ENCODE results near the gene S100A8. TPM values are rescaled to one million over a fixed set of nuclear protein-coding genes. Genes with fewer than 3 reads are reported as not detected.
"Not testable (repeated sequence)": the region's sequence is repeated elsewhere in the genome, so short reads cannot be mapped to it uniquely, and the experiment has no call there.

Gene S100A8
- total RNA-seq, 3 donors from 2014 or later: 13.1 to 37.4 (median 26.5) TPM

- no peak overlapping the region for H3K4me3 ChIP-seq
- no peak for TF ChIP-seq CTCF (IDR thresholded peaks at IDR 0.05)
- no peak for TF ChIP-seq POLR2AphosphoS5 (IDR thresholded peaks at IDR 0.05)
- no peak for TF ChIP-seq POLR2A (IDR thresholded peaks at IDR 0.05)
Measured at GRCh38 chr1:153426809-153427208, 35.9 kb upstream of the S100A8 start.

DNA sequence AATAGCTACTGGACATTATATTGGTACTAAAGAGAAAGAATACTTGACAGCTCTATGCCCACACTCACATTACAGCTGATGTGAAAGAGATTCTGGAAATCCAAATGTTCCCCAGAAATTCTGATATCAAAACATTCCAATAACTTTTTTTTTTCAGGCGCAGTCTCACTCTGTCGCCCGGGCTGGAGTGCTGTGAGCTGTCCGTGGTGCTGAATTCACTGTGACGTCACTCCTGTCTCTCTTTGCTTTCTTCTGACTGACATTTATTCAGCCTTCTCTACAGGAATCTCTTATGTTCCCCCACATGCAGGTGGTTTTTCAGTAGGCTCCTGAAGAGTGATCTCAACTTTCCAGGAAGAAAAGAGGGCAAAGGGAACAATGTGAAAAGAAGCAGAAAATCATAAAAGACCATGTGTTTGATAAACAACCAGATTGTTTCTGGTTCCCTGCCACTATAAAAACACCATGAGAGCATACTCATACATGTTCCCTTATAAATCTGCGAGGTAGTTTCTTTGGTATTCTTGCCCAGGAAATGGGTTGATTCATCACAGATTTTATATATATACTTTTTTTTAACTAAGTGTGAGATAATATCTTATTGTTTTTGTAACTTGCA is 31.7 kb upstream of the S100A8 start:
- H3K36me3 ChIP-seq: no peaks in the 10 kb centered on the region
- H3K4me3 ChIP-seq: no peak overlapping the region
- DNase-seq (ENCODE audit: low spot score in 2 of 2): no peak
- TF ChIP-seq POLR2A (IDR thresholded peaks at IDR 0.05) (no peak), CTCF (IDR thresholded peaks at IDR 0.05) (no peak), POLR2AphosphoS5 (IDR thresholded peaks at IDR 0.05) (no peak)
- H3K27me3 ChIP-seq: peaks cover 0 to 4% of the 10 kb centered on the region in 2 donors
- intact Hi-C loops (cut with DNase I; ENCODE audit: low total_unique reads): no loop called here
- no peaks in the 10 kb centered on the region for H3K4me1 ChIP-seq
- no peak overlapping the region for H3K27ac ChIP-seq
- no peaks in the 10 kb centered on the region for H3K9me3 ChIP-seq

More at GRCh38 chr1:153426809-153427208, 35.9 kb upstream of the S100A8 start:
- no peak for DNase-seq (ENCODE audit: low spot score in 2 of 2)
- intact Hi-C loops (cut with DNase I; ENCODE audit: low total_unique reads): no loop called here
- Histone ChIP-seq H3K9me3 (no peaks in the 10 kb centered on the region), H3K27me3 (peaks cover 0 to 12% of the 10 kb centered on the region in 2 donors), H3K4me1 (no peaks in the 10 kb centered on the region), H3K27ac (no peak overlapping the region), H3K36me3 (no peaks in the 10 kb centered on the region)

DNA sequence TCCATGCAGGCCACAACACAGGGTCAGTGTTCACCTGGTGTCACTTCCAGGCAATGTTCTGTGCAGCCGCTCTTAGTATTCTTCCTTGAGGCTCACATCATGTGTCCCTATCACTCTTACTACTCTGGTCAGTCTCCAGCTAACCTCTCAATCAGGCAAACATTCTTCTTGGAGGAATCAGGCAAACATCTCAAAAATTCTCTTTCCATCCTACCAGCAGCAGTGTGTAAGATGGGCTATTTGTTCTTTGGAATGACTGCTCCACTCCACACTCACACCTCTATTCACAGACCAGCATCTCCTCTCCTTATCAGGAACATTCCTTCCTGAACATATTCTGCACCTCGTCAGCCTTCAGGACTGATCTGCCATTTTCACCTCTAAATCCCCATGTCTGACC is 29.4 kb upstream of the S100A8 start:
- Histone ChIP-seq H3K4me3 (no peak overlapping the region), H3K36me3 (no peaks in the 10 kb centered on the region), H3K27ac (no peak overlapping the region), H3K4me1 (no peaks in the 10 kb centered on the region), H3K9me3 (no peaks in the 10 kb centered on the region), H3K27me3 (peaks cover 0 to 4% of the 10 kb centered on the region in 2 donors)
- intact Hi-C loops (cut with DNase I; ENCODE audit: low total_unique reads): no loop called here
- DNase-seq (ENCODE audit: low spot score in 2 of 2): no peak
- no peak for TF ChIP-seq CTCF (IDR thresholded peaks at IDR 0.05)
- TF ChIP-seq POLR2A (IDR thresholded peaks at IDR 0.05): no peak
- TF ChIP-seq POLR2AphosphoS5 (IDR thresholded peaks at IDR 0.05): no peak

DNA sequence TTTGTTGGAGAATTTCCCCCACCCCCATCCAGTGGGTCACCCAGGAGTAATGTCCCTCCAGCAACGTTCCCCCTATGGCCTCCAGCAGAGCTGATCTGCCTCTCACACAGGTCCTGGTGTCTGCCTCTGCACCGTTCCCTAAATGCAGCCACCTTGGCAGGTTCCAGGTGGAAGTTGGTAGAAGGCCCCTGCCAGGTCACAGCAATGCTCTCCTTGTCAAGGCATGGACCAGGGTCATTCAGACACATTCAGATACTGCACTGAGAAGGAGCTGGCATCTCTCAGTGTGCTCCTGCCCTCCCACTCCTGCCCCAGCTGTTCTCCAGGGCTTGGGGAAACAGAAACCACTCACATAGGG is 28.5 kb upstream of the S100A8 start:
- H3K4me3 ChIP-seq; H3K9me3 ChIP-seq; H3K27me3 ChIP-seq; intact Hi-C loops (cut with DNase I; ENCODE audit: low total_unique reads); H3K4me1 ChIP-seq; DNase-seq (ENCODE audit: low spot score in 2 of 2); H3K36me3 ChIP-seq; H3K27ac ChIP-seq: not testable (repeated sequence)

DNA sequence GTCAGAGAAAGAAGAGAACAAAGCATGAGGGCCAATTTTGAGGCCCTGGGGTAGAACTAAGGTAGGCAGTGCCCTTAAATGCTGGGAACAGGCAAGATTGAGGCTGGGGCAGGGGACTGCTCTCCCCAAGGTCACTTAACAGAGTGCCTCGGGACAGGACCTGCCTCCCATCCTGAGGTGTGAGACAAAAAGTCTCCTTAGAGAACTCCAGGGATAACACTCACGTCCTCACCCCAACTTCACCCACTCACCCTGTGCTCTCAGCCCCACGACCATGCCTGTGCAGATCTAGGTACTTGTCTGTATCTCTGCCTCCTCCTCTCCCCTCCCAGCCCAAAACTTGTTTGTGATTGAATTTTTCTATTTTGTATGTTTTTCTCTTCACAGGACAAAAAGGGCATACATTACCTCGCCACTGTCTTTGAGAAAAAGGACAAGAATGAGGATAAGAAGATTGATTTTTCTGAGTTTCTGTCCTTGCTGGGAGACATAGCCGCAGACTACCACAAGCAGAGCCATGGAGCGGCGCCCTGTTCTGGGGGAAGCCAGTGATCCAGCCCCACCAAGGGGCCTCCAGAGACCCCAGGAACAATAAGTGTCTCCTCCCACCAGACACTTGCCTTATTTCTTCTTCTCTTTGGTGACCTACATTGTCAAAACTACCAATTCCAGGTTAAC is 28.0 kb upstream of the S100A8 start:
- H3K4me1 ChIP-seq; H3K4me3 ChIP-seq; DNase-seq (ENCODE audit: low spot score in 2 of 2); intact Hi-C loops (cut with DNase I; ENCODE audit: low total_unique reads); H3K36me3 ChIP-seq; H3K27ac ChIP-seq; H3K27me3 ChIP-seq; H3K9me3 ChIP-seq: not testable (repeated sequence)

DNA sequence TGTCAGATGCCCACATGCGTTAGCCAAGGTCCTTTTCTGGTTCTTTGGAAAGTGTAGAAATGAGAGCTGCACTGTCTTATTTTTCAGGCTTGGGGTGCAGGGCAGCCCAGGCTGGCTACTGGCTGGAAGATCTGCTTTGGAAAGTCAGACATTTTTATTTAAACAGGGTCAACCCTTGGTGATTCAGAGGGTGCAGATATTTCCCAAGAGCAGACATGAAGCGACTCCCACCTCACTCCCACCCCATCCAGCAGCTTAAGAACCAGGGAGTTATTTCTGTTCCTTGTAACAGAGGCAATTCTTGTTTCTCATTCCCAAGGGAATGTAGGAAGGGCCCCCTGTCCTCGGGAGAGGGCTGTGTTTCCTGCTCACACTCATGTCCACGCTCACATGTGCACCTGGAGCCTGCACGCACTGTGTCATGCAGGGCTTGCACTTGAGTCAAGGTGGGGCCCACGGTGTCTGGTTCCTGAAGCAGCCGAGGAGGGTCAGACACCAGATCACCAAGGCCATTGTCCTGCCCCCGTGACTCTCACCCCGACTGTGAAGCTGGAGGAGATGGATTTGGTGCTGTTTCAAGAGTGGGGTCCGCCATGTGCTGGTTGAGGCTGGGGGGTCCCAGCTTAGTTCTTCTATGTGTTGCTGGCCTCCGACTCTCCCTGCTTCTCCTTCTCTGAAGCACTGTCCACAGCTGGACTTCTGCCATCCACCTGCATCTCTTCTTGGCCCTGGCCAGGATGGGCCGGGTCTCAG is 26.4 kb upstream of the S100A8 start:
- no peak for DNase-seq (ENCODE audit: low spot score in 2 of 2)
- TF ChIP-seq POLR2A (IDR thresholded peaks at IDR 0.05) (no peak), CTCF (IDR thresholded peaks at IDR 0.05) (no peak), POLR2AphosphoS5 (IDR thresholded peaks at IDR 0.05) (no peak)

More for the DNA sequence above, 26.4 kb upstream of the S100A8 start:
- Histone ChIP-seq H3K36me3 (no peaks in the 10 kb centered on the region), H3K9me3 (peaks cover 0 to 7% of the 10 kb centered on the region in 2 donors), H3K4me3 (no peak overlapping the region), H3K27ac (no peak overlapping the region), H3K4me1 (no peaks in the 10 kb centered on the region), H3K27me3 (peaks cover 0 to 4% of the 10 kb centered on the region in 2 donors)
- intact Hi-C loops (cut with DNase I; ENCODE audit: low total_unique reads): no loop called here
